Left ventricle myocardium inferior (tissue), 1 donor: Measurements from ENCODE around the gene DUSP2. TPM values are rescaled to one million over a fixed set of nuclear protein-coding genes. Genes with fewer than 3 reads are reported as not detected.

Experiments
- DNase-seq: peaks from one replicate; pipeline ENCODE4 v3.0.0-alpha.2; 2020
- H3K27ac ChIP-seq: fragments of 200-600 bp; replicated peaks from 2 replicates; pipeline ENCODE4 v1.8.0; 2021
- H3K27me3 ChIP-seq: fragments of 200-600 bp; 2 replicates; pipeline ENCODE4 v1.8.0; 2021; ENCODE audit warnings: low read depth
- H3K36me3 ChIP-seq: fragments of 200-600 bp; 2 replicates; pipeline ENCODE4 v1.8.0; 2021
- H3K4me1 ChIP-seq: fragments of 200-600 bp; 2 replicates; pipeline ENCODE4 v1.8.0; 2021
- H3K4me3 ChIP-seq: fragments of 200-600 bp; 2 replicates; pipeline ENCODE4 v1.8.0; 2021; ENCODE audit warnings: mild to moderate bottlenecking, moderate library complexity
- H3K9me3 ChIP-seq: fragments of 200-600 bp; replicated peaks from 2 replicates; pipeline ENCODE4 v1.8.0; 2021
- intact Hi-C: fragments of 100-400 bp; cut with micrococcal nuclease; formaldehyde crosslinking; loops from one replicate; pipeline ENCODE4 v1.11.0; 2022
- total RNA-seq: library from RNA; stranded (reverse); fragmentation: NEBNext Ultra II Directional; extraction: Animal tissue kit (Norgen Biotek cat#: 25700); gene quantifications from one replicate; pipeline ENCODE4 v1.2.1, GENCODE V29; 2021
- TF ChIP-seq, protein P1 (sequence below): fragments of 200-600 bp; IDR thresholded peaks from 2 replicates; pipeline ENCODE4 v1.8.0; 2021; ENCODE audit warnings: antibody characterized with exemption, mild to moderate bottlenecking, borderline replicate concordance
- donor health status: DM: no; HTN: yes; CAD: no; lungs with severe emphysema.

DUSP2 gene
- total RNA-seq, 1 donor from 2014 or later, result 0.82 TPM

DNA sequence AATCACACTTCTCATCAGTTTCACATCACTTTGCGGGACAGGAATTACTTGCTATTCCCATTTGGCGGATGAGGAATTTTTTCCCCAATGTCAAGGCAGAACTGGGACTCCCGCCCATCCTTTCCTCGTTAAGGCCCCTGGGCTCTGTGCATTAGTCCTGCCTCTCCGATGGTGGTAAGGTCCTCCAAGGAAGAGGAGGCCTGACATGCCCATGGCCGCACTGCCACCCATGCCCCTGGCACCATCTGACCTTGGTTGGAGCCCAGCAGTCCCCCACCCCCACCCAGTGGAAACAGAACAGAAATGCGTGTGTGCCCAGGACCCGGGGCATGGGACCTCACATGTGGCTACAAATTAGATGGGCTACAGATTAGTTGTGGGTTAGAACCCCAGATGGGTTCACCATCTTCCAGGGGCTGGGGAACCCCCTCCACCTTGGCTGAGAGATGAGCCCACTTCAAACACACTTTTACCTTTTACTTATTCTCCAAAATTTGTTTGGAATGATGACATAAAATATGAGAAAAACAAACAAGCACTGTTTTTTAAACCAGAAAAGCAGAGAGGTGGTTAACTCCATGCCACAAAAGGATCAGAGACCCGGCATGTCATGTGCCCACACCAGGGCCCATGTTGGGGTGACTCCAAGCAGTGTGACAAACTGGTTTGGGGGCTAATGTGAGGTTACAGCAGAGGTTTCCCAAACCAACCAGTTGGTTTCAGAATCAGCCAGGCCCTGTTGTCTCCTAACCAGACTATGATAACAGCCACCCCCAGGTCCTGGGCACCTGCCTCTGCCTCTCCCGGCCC is 11.0 kb upstream of the DUSP2 start:
- peaks cover 8% of the 10 kb centered on the region for H3K9me3 ChIP-seq
- H3K36me3 ChIP-seq, result no peaks in the 10 kb centered on the region
- no peak overlapping the region for H3K27ac ChIP-seq
- intact Hi-C loops, result no loop called here
- no peaks in the 10 kb centered on the region for H3K4me1 ChIP-seq
- peaks cover 22% of the 10 kb centered on the region for H3K27me3 ChIP-seq
- no peak for DNase-seq
- TF ChIP-seq, protein P1, sequence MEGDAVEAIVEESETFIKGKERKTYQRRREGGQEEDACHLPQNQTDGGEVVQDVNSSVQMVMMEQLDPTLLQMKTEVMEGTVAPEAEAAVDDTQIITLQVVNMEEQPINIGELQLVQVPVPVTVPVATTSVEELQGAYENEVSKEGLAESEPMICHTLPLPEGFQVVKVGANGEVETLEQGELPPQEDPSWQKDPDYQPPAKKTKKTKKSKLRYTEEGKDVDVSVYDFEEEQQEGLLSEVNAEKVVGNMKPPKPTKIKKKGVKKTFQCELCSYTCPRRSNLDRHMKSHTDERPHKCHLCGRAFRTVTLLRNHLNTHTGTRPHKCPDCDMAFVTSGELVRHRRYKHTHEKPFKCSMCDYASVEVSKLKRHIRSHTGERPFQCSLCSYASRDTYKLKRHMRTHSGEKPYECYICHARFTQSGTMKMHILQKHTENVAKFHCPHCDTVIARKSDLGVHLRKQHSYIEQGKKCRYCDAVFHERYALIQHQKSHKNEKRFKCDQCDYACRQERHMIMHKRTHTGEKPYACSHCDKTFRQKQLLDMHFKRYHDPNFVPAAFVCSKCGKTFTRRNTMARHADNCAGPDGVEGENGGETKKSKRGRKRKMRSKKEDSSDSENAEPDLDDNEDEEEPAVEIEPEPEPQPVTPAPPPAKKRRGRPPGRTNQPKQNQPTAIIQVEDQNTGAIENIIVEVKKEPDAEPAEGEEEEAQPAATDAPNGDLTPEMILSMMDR, result no peak
- no peak overlapping the region for H3K4me3 ChIP-seq

GRCh38 chr2:96154506-96155380 is 9.5 kb upstream of the DUSP2 start:
- no peak overlapping the region for H3K4me3 ChIP-seq
- H3K27me3 ChIP-seq, result peaks cover 22% of the 10 kb centered on the region
- H3K27ac ChIP-seq, result no peak overlapping the region
- intact Hi-C loops, result no loop called here
- TF ChIP-seq, protein P1, result no peak
- H3K36me3 ChIP-seq, result no peaks in the 10 kb centered on the region
- H3K9me3 ChIP-seq, result no peaks in the 10 kb centered on the region
- H3K4me1 ChIP-seq, result no peaks in the 10 kb centered on the region
- DNase-seq, result no peak

DNA sequence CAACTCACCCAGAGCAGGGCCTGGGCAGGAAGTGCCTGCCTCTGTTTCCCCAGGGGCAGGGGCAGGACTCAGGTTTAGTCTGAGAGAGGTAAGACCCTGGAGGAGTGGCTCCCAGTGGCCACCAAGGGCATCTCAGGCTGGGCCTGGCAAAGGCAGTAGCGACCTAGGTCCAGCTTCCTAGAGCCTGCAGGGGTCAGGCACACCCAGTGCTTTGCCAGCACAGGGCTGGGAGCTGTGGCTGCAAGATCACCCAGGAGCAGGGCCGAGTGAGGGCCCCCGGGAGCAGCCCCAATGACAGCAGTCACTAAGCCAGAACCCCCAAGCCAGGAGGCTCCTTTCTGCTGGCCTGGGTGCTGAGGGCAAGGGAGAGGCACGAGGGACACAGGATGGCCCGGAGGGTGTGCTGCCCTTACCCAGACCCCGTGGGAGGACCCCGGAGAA is 8.8 kb upstream of the DUSP2 start:
- Histone ChIP-seq H3K9me3 (no peaks in the 10 kb centered on the region), H3K4me3 (no peak overlapping the region), H3K36me3 (no peaks in the 10 kb centered on the region), H3K27ac (no peak overlapping the region), H3K27me3 (peaks cover 22% of the 10 kb centered on the region), H3K4me1 (no peaks in the 10 kb centered on the region)
- intact Hi-C loops, result no loop called here
- no peak for DNase-seq
- TF ChIP-seq, protein P1, result no peak

- Histone ChIP-seq H3K36me3 (no peaks in the 10 kb centered on the region), H3K4me1 (peaks cover 3% of the 10 kb centered on the region), H3K27me3 (peaks cover 20% of the 10 kb centered on the region), H3K4me3 (no peak overlapping the region), H3K27ac (no peak overlapping the region), H3K9me3 (no peaks in the 10 kb centered on the region)
- intact Hi-C loops, result no loop called here
- TF ChIP-seq, protein P1, result no peak
- no peak for DNase-seq
These were observed 8.1 kb upstream of the DUSP2 start for GRCh38 chr2:96153291-96153713.

- Histone ChIP-seq H3K36me3 (no peaks in the 10 kb centered on the region), H3K4me1 (peaks cover 11% of the 10 kb centered on the region), H3K9me3 (no peaks in the 10 kb centered on the region), H3K27me3 (peaks cover 12% of the 10 kb centered on the region), H3K4me3 (no peak overlapping the region), H3K27ac (no peak overlapping the region)
- TF ChIP-seq, protein P1, result no peak
- DNase-seq, result no peak
- intact Hi-C loops, result no loop called here
These were observed 7.3 kb upstream of the DUSP2 start for GRCh38 chr2:96152304-96153161.
